A549 (cell line): Measurements from ENCODE around the gene PDE1C. TPM values are rescaled to one million over a fixed set of nuclear protein-coding genes. Genes with fewer than 3 reads are reported as not detected.

Source experiments
- ATAC-seq, 2 experiments: fragments of 200-7000 bp in 1 of 2; fragments of >200 bp in 1 of 2; cut with Nextera tagmentation in 1 of 2; cut with Tn5 transposase in 1 of 2; 3 replicates each; pipeline versions ENCODE4 v1.8.0 to v1.9.1; 2018 to 2020; ENCODE audit warnings: mild to moderate bottlenecking in 1 of 2, moderate library complexity in 1 of 2
- CTCF ChIA-PET: fragments of 300-600 bp; sonication (Branson Sonifier 250); formaldehyde crosslinking; extraction: SDS; loops from one replicate; lab custom pipeline; 2021; ENCODE audit warnings: antibody characterized with exemption, inconsistent platforms; lab: Yijun Ruan, JAX
- POLR2A ChIA-PET: fragments of 350-600 bp; formaldehyde crosslinking; extraction: SDS; loops from one replicate; lab custom pipeline; 2021; ENCODE audit warnings: antibody characterized with exemption, inconsistent platforms; lab: Yijun Ruan, JAX
- DNase-seq, 2 experiments: peaks; one replicate each; pipeline versions ENCODE4 v3.0.0 to v3.0.0-alpha.2; 2011 to 2016; ENCODE audit warnings: low read depth in 1 of 2, low spot score in 1 of 2
- FAIRE-seq: peaks from 2 replicates; lab custom pipeline; 2011; peaks lifted over from hg19 to GRCh38; lab: Jason Lieb, UNC
- H3K27ac ChIP-seq, 2 experiments: fragments of >200 bp; sonication (Bioruptor Twin); formaldehyde crosslinking; 3 replicates each; pipeline ENCODE4 v1.5.1; 2016 to 2017
- H3K4me1 ChIP-seq: fragments of >200 bp; sonication (Bioruptor Twin); formaldehyde crosslinking; 3 replicates; pipeline ENCODE4 v1.6.1; 2016
- H3K4me2 ChIP-seq: fragments of >200 bp; sonication (Bioruptor Twin); formaldehyde crosslinking; 3 replicates; pipeline ENCODE4 v1.6.1; 2016
- H3K4me3 ChIP-seq: fragments of >200 bp; sonication (Bioruptor Twin); formaldehyde crosslinking; 3 replicates; pipeline ENCODE4 v1.5.1; 2016
- H3K9me3 ChIP-seq: fragments of >200 bp; sonication (Bioruptor Twin); formaldehyde crosslinking; 3 replicates; pipeline ENCODE4 v1.6.1; 2016
- ATOH8 ChIP-seq: fragments of 250-450 bp; sonication (Bioruptor Pico); IDR thresholded peaks from 2 replicates; pipeline ENCODE4 v1.5.0; 2020; ENCODE audit warnings: low read depth, mild to moderate bottlenecking, moderate library complexity
- CBX2 ChIP-seq: fragments of 200-600 bp; sonication (generic); IDR thresholded peaks from 2 replicates; pipeline ENCODE4 v1.6.1; 2016; ENCODE audit warnings: low read depth, mild to moderate bottlenecking, borderline replicate concordance
- CTCF ChIP-seq: fragments of >200 bp; sonication (Bioruptor Twin); formaldehyde crosslinking; IDR thresholded peaks from 3 replicates; pipeline ENCODE4 v1.5.1; 2016
- E2F6 ChIP-seq: IDR thresholded peaks from 2 replicates; pipeline ENCODE4 v1.6.1; 2012; ENCODE audit warnings: low read depth, borderline replicate concordance
- FOXS1 ChIP-seq: fragments of 250-450 bp; sonication (Bioruptor Pico); IDR thresholded peaks from 2 replicates; pipeline ENCODE4 v1.5.0; 2020; ENCODE audit warnings: mild to moderate bottlenecking, moderate library complexity
- GATA3 ChIP-seq: IDR thresholded peaks from 2 replicates; pipeline ENCODE4 v1.6.1; 2012; ENCODE audit warnings: borderline replicate concordance
- HDAC2 ChIP-seq: fragments of 200-600 bp; sonication (generic); IDR thresholded peaks from 2 replicates; pipeline ENCODE4 v1.6.1; 2016
- HES2 ChIP-seq: fragments of >200 bp; sonication (Bioruptor Twin); formaldehyde crosslinking; IDR thresholded peaks from 2 replicates; pipeline ENCODE4 v1.6.1; 2016
- HMGXB4 ChIP-seq: fragments of 250-450 bp; sonication (Bioruptor Pico); IDR thresholded peaks from 2 replicates; pipeline ENCODE4 v1.5.0; 2021; ENCODE audit warnings: mild to moderate bottlenecking, moderate library complexity, borderline replicate concordance
- HOXA7 ChIP-seq: fragments of 250-450 bp; sonication (Bioruptor Pico); IDR thresholded peaks from 2 replicates; pipeline ENCODE4 v1.5.0; 2020; ENCODE audit warnings: mild to moderate bottlenecking, moderate library complexity
- JUN ChIP-seq, 2 experiments: fragments of >200 bp; sonication (Bioruptor Twin); formaldehyde crosslinking; IDR thresholded peaks; 2 replicates in 1 of 2; 3 replicates in 1 of 2; pipeline ENCODE4 v1.6.1; 2016 to 2017
- KDM1A ChIP-seq: fragments of 200-600 bp; sonication (generic); IDR thresholded peaks from 2 replicates; pipeline ENCODE4 v1.6.1; 2016; ENCODE audit warnings: low read depth, mild to moderate bottlenecking
- MAFK ChIP-seq: fragments of 450-650 bp; IDR thresholded peaks from 2 replicates; pipeline ENCODE4 v1.6.1; 2014; ENCODE audit not compliant: partially characterized antibody
- MAX ChIP-seq: IDR thresholded peaks from 2 replicates; pipeline ENCODE4 v1.6.1; 2012
- MAZ ChIP-seq: fragments of 150-350 bp; IDR thresholded peaks from 2 replicates; pipeline ENCODE4 v1.6.1; 2014; ENCODE audit warnings: antibody characterized with exemption, low read depth, low read length, borderline replicate concordance
- MYC ChIP-seq: IDR thresholded peaks from 2 replicates; pipeline ENCODE4 v1.6.1; 2012; ENCODE audit warnings: mild to moderate bottlenecking, inconsistent platforms, low read length, improper control_type of control experiment, borderline replicate concordance
- POLR2AphosphoS2 ChIP-seq: conservative IDR thresholded peaks from 2 replicates; pipeline ENCODE4 v1.6.1; 2012; ENCODE audit warnings: low read length, improper control_type of control experiment, inconsistent platforms
- RAD21 ChIP-seq, 2 experiments: fragments of >200 bp in 1 of 2; sonication (Bioruptor Twin) in 1 of 2; formaldehyde crosslinking in 1 of 2; IDR thresholded peaks in 1 of 2; conservative IDR thresholded peaks in 1 of 2; 2 replicates in 1 of 2; 3 replicates in 1 of 2; pipeline ENCODE4 v1.6.1; 2012 to 2018; ENCODE audit warnings: inconsistent platforms in 1 of 2
- RCOR1 ChIP-seq: fragments of 150-350 bp; IDR thresholded peaks from 2 replicates; pipeline ENCODE4 v1.6.1; 2014; ENCODE audit warnings: antibody characterized with exemption, low read length, low read depth
- SMC3 ChIP-seq: fragments of >200 bp; sonication (Bioruptor Twin); formaldehyde crosslinking; IDR thresholded peaks from 3 replicates; pipeline ENCODE4 v1.6.1; 2018; ENCODE audit warnings: inconsistent platforms
- SREBF2 ChIP-seq: fragments of 450-650 bp; IDR thresholded peaks from 2 replicates; pipeline ENCODE4 v1.6.1; 2014; ENCODE audit warnings: mild to moderate bottlenecking, moderate library complexity
- ZFP36 ChIP-seq: fragments of 450-650 bp; IDR thresholded peaks from 2 replicates; pipeline ENCODE4 v1.6.1; 2014; ENCODE audit warnings: borderline replicate concordance; ENCODE audit not compliant: partially characterized antibody
- WGBS: methylation state at CpG from one replicate; pipeline ENCODE4 v1.1.6; 2017; ENCODE audit errors: missing lambda C conversion rate; 5-methylcytosine and 5-hydroxymethylcytosine counted together
- polyA plus RNA-seq, 4 experiments: library from polyadenylated mRNA; depleted of rRNA in 3 of 4; stranded (reverse); fragments of >200 nt; fragmentation: RNase III in 1 of 4; extraction: RNeasy Plus Mini Kit Qiagen cat#74134 plus additional on column Dnase treatment in 1 of 4; gene quantifications; 2 replicates in 3 of 4; 3 replicates in 1 of 4; pipeline ENCODE4 v1.2.3, GENCODE V29; 2011 to 2017

Gene PDE1C
- polyA plus RNA-seq, 2 of the 4 experiments (the other 2 are of a cell fraction): 8.0 to 11.0 TPM

- POLR2A ChIA-PET: no interaction called here
- no peak for TF ChIP-seq SREBF2
- TF ChIP-seq HOXA7 (CRISPR knock-in tag): no peak
- TF ChIP-seq CTCF: no peak
- TF ChIP-seq ATOH8 (CRISPR knock-in tag): no peak
- no peak for TF ChIP-seq RAD21 (conservative IDR thresholded peaks at IDR 0.05 in 1 of 2, IDR thresholded peaks at IDR 0.05 in 1 of 2)
- TF ChIP-seq HMGXB4: no peak
- TF ChIP-seq POLR2AphosphoS2: no peak
- TF ChIP-seq KDM1A: no peak
- TF ChIP-seq E2F6: no peak
- no peak for TF ChIP-seq CBX2
- no peak for TF ChIP-seq MYC
- TF ChIP-seq HDAC2: no peak
- WGBS: 50% methylated on average over 1 of the region's 1 CpG
- Histone ChIP-seq H3K27ac (peak overlapping the region; percentile 55 to 71; a peak in 4 of 6 replicates), H3K4me2 (peak overlapping the region; percentile 57; the same call in 1 of the 3 replicates), H3K9me3 (no peaks in the 10 kb centered on the region), H3K4me3 (no peak overlapping the region), H3K4me1 (peaks cover 25% of the 10 kb centered on the region)
- ATAC-seq: no peak
- DNase-seq: no peak
- CTCF ChIA-PET: no interaction called here
- FAIRE-seq: no peak
These were observed 22.1 kb upstream of the PDE1C start for GRCh38 chr7:32092346-32092745.

GRCh38 chr7:32091608-32092210 lies 21.5 kb upstream of the PDE1C start:
- WGBS: 96% methylated on average over 3 of the region's 4 CpGs
- TF ChIP-seq ZFP36 (no peak), RAD21 (conservative IDR thresholded peaks at IDR 0.05 in 1 of 2, IDR thresholded peaks at IDR 0.05 in 1 of 2) (no peak), JUN (IDR thresholded peaks at IDR 0.05) (no peak), MAX (no peak), CTCF (no peak), MAZ (no peak), SMC3 (no peak), HES2 (no peak), RCOR1 (no peak), HOXA7 (CRISPR knock-in tag) (no peak), MAFK (no peak), KDM1A (no peak), FOXS1 (CRISPR knock-in tag) (no peak), GATA3 (no peak)
- Histone ChIP-seq H3K4me1 (peaks cover 25% of the 10 kb centered on the region), H3K9me3 (no peaks in the 10 kb centered on the region), H3K27ac (peak overlapping the region; percentile 55 to 71; a peak in 4 of 6 replicates), H3K4me2 (no peak overlapping the region), H3K4me3 (no peak overlapping the region)
- ChIA-PET CTCF (no interaction called here), POLR2A (no interaction called here)
- FAIRE-seq (no peak), DNase-seq (no peak), ATAC-seq (no peak)
